H1 (cell line): ENCODE results near the gene ZBTB46. TPM values are rescaled to one million over a fixed set of nuclear protein-coding genes. Genes with fewer than 3 reads are reported as not detected.

Experiments
- CTCF ChIA-PET: fragments of 300-600 bp; sonication (Branson Sonifier 250); formaldehyde crosslinking; loops from one replicate; lab custom pipeline; 2021; ENCODE audit not compliant: partially characterized antibody; lab: Charles Lee
- POLR2A ChIA-PET: fragments of 300-600 bp; sonication (Branson Sonifier 250); formaldehyde crosslinking; loops from one replicate; lab custom pipeline; 2021; ENCODE audit warnings: inconsistent platforms; ENCODE audit not compliant: partially characterized antibody; lab: Charles Lee
- DNase-seq, 2 experiments: peaks; one replicate each; pipeline versions ENCODE4 v3.0.0 to v3.0.0-alpha.2; 2010 to 2022; ENCODE audit warnings: low spot score in 2 of 2, low read depth in 1 of 2, mixed read lengths in 1 of 2
- FAIRE-seq: peaks from 2 replicates; lab custom pipeline; 2011; peaks lifted over from hg19 to GRCh38; lab: Jason Lieb, UNC
- H2AFZ ChIP-seq: 2 replicates; pipeline ENCODE4 v1.8.1; 2012; ENCODE audit warnings: low read length, inconsistent platforms
- H2AK5ac ChIP-seq: 2 replicates; pipeline ENCODE4 v1.6.1; 2013; ENCODE audit warnings: low read depth, low read length
- H2BK120ac ChIP-seq: replicated peaks from 2 replicates; pipeline ENCODE3; 2013; ENCODE audit warnings: low read depth, low read length, inconsistent platforms
- H2BK12ac ChIP-seq: 2 replicates; pipeline ENCODE4 v1.6.1; 2013; ENCODE audit warnings: low read depth, low read length
- H2BK15ac ChIP-seq: 2 replicates; pipeline ENCODE4 v1.6.1; 2013; ENCODE audit warnings: low read length
- H2BK20ac ChIP-seq: 2 replicates; pipeline ENCODE4 v1.6.1; 2013; ENCODE audit warnings: low read length
- H2BK5ac ChIP-seq: 2 replicates; pipeline ENCODE4 v1.6.1; 2013; ENCODE audit warnings: low read depth, low read length
- H3K14ac ChIP-seq: 2 replicates; pipeline ENCODE4 v1.6.1; 2013; ENCODE audit warnings: inconsistent platforms; ENCODE audit not compliant: insufficient read length
- H3K18ac ChIP-seq: 2 replicates; pipeline ENCODE4 v1.6.1; 2013; ENCODE audit warnings: low read length; ENCODE audit errors: extremely low read depth
- H3K23ac ChIP-seq: 2 replicates; pipeline ENCODE4 v1.6.1; 2013; ENCODE audit warnings: inconsistent platforms; ENCODE audit not compliant: insufficient read length
- H3K23me2 ChIP-seq: 2 replicates; pipeline ENCODE4 v1.6.1; 2013; ENCODE audit warnings: low read depth, low read length
- H3K27ac ChIP-seq: 2 replicates; pipeline ENCODE4 v1.6.1; 2011; ENCODE audit warnings: low read depth, low read length, inconsistent platforms
- H3K27me3 ChIP-seq, 4 experiments: replicated peaks in 1 of 4; 1 replicate in 1 of 4; 2 replicates in 3 of 4; pipeline versions ENCODE4 v1.6.1 to v1.8.1; 2011 to 2013; ENCODE audit warnings: low read length in 3 of 4, mild to moderate bottlenecking in 3 of 4, inconsistent platforms in 2 of 4, mixed read lengths in 2 of 4, moderate library complexity in 1 of 4; ENCODE audit not compliant: control insufficient read depth in 3 of 4, insufficient read depth in 3 of 4; ENCODE audit errors: extremely low read depth in 1 of 4
- H3K36me3 ChIP-seq, 4 experiments: 2 replicates each; pipeline versions ENCODE4 v1.6.1 to v1.8.1; 2011 to 2013; ENCODE audit warnings: mild to moderate bottlenecking in 4 of 4, low read length in 3 of 4, moderate library complexity in 2 of 4, control low read depth in 1 of 4, inconsistent platforms in 1 of 4; ENCODE audit not compliant: insufficient read depth in 4 of 4, control insufficient read depth in 2 of 4
- H3K4ac ChIP-seq: replicated peaks from 2 replicates; pipeline ENCODE3; 2013; ENCODE audit warnings: low read length, low read depth, mixed read lengths, inconsistent platforms; ENCODE audit not compliant: insufficient read length
- H3K4me1 ChIP-seq, 4 experiments: replicated peaks in 1 of 4; 1 replicate in 1 of 4; 2 replicates in 3 of 4; pipeline versions ENCODE4 v1.6.1 to v1.8.1; 2011 to 2013; ENCODE audit warnings: low read length in 3 of 4, inconsistent platforms in 2 of 4, mixed read lengths in 1 of 4; ENCODE audit not compliant: insufficient read depth in 4 of 4, control insufficient read depth in 3 of 4
- H3K4me2 ChIP-seq, 2 experiments: 2 replicates each; pipeline versions ENCODE4 v1.6.1 to v1.8.1; 2011 to 2013; ENCODE audit warnings: low read depth in 2 of 2, low read length in 2 of 2, control low read depth in 1 of 2, inconsistent platforms in 1 of 2, mild to moderate bottlenecking in 1 of 2; ENCODE audit not compliant: insufficient read depth in 1 of 2
- H3K4me3 ChIP-seq, 4 experiments: fragments of 200-600, 300-600 bp in 1 of 4; sonication (generic), shearing (Covaris generic), sonication (Bioruptor Twin) in 1 of 4; 2 replicates each; pipeline versions ENCODE4 v1.5.1 to v1.8.1; 2011 to 2016; ENCODE audit warnings: low read length in 4 of 4, low read depth in 3 of 4, control low read depth in 2 of 4, inconsistent platforms in 2 of 4, mild to moderate bottlenecking in 2 of 4, mixed read lengths in 1 of 4, moderate library complexity in 1 of 4; ENCODE audit not compliant: insufficient read depth in 2 of 4; ENCODE audit errors: extremely low read depth in 1 of 4
- H3K56ac ChIP-seq: replicated peaks from 2 replicates; pipeline ENCODE3; 2013; ENCODE audit warnings: low read depth, mild to moderate bottlenecking, mixed read lengths, low read length, inconsistent platforms; ENCODE audit not compliant: insufficient read length
- H3K79me1 ChIP-seq: 2 replicates; pipeline ENCODE4 v1.6.1; 2013; ENCODE audit warnings: low read depth, low read length, control low read depth
- H3K79me2 ChIP-seq, 2 experiments: 2 replicates each; pipeline versions ENCODE4 v1.6.1 to v1.8.1; 2012 to 2013; ENCODE audit warnings: low read length in 2 of 2, mild to moderate bottlenecking in 2 of 2, inconsistent platforms in 1 of 2; ENCODE audit not compliant: insufficient read depth in 2 of 2, control insufficient read depth in 1 of 2
- H3K9ac ChIP-seq, 4 experiments: replicated peaks in 1 of 4; 1 replicate in 1 of 4; 2 replicates in 3 of 4; pipeline versions ENCODE4 v1.6.1 to v1.8.1; 2011 to 2013; ENCODE audit warnings: low read depth in 3 of 4, low read length in 3 of 4, control low read depth in 2 of 4, mild to moderate bottlenecking in 2 of 4, moderate library complexity in 2 of 4, inconsistent platforms in 1 of 4; ENCODE audit errors: extremely low read depth in 1 of 4
- H3K9me3 ChIP-seq, 2 experiments: 2 replicates each; pipeline versions ENCODE4 v1.6.1 to v1.8.1; 2012 to 2013; ENCODE audit warnings: mild to moderate bottlenecking in 2 of 2, moderate library complexity in 2 of 2, control low read depth in 1 of 2, inconsistent platforms in 1 of 2, low read depth in 1 of 2, low read length in 1 of 2, mixed read lengths in 1 of 2; ENCODE audit not compliant: insufficient read depth in 2 of 2
- H4K20me1 ChIP-seq, 2 experiments: replicated peaks in 1 of 2; 2 replicates each; pipeline versions ENCODE3 to v1.8.1; 2011 to 2013; ENCODE audit warnings: inconsistent platforms in 2 of 2, low read length in 2 of 2, mild to moderate bottlenecking in 1 of 2; ENCODE audit not compliant: insufficient read depth in 2 of 2, control insufficient read depth in 1 of 2
- H4K5ac ChIP-seq: 2 replicates; pipeline ENCODE4 v1.6.1; 2013; ENCODE audit warnings: low read length, low read depth, mixed read lengths, inconsistent platforms; ENCODE audit not compliant: insufficient read length
- H4K8ac ChIP-seq: 2 replicates; pipeline ENCODE4 v1.8.0; 2013; ENCODE audit warnings: mild to moderate bottlenecking, moderate library complexity, low read length, inconsistent platforms; ENCODE audit not compliant: insufficient read depth; ENCODE audit errors: extremely low read depth
- H4K91ac ChIP-seq: replicated peaks from 2 replicates; pipeline ENCODE3; 2013; ENCODE audit warnings: low read length, mixed read lengths, inconsistent platforms; ENCODE audit not compliant: insufficient read length
- ASH2L ChIP-seq: fragments of 200-600, 300-600 bp; sonication (generic); IDR thresholded peaks from one replicate; pipeline ENCODE4 v1.7.1; 2017; ENCODE audit warnings: low read length
- BCL11A ChIP-seq, 2 experiments: IDR thresholded peaks; one replicate each; pipeline ENCODE4 v1.6.1; 2011; ENCODE audit warnings: low read depth in 2 of 2, low read length in 2 of 2, mild to moderate bottlenecking in 2 of 2
- CREB1 ChIP-seq: IDR thresholded peaks from 2 replicates; pipeline ENCODE4 v1.6.1; 2012; ENCODE audit warnings: inconsistent platforms
- EP300 ChIP-seq, 2 experiments: IDR thresholded peaks; 1 replicate in 1 of 2; 2 replicates in 1 of 2; pipeline ENCODE4 v1.6.1; 2011 to 2012; ENCODE audit warnings: low read depth in 2 of 2, low read length in 2 of 2, mild to moderate bottlenecking in 2 of 2, borderline replicate concordance in 1 of 2, inconsistent platforms in 1 of 2, moderate library complexity in 1 of 2
- FOSL1 ChIP-seq: IDR thresholded peaks from 2 replicates; pipeline ENCODE4 v1.6.1; 2011; ENCODE audit warnings: mild to moderate bottlenecking, low read depth, low read length, moderate library complexity; ENCODE audit not compliant: insufficient read depth
- GABPA ChIP-seq: IDR thresholded peaks from 2 replicates; pipeline ENCODE4 v1.6.1; 2011; ENCODE audit warnings: mild to moderate bottlenecking, low read length, moderate library complexity, borderline replicate concordance; ENCODE audit not compliant: insufficient read depth
- KDM1A ChIP-seq: fragments of 200-600, 300-600 bp; sonication (generic); IDR thresholded peaks from 2 replicates; pipeline ENCODE4 v1.7.1; 2016; ENCODE audit warnings: mild to moderate bottlenecking, low read length, borderline replicate concordance
- MAX ChIP-seq: IDR thresholded peaks from 2 replicates; pipeline ENCODE4 v1.6.1; 2012; ENCODE audit warnings: inconsistent platforms
- POLR2AphosphoS5 ChIP-seq: IDR thresholded peaks from 2 replicates; pipeline ENCODE4 v1.6.1; 2011; ENCODE audit warnings: low read depth, low read length
- RBBP5 ChIP-seq: IDR thresholded peaks from 2 replicates; pipeline ENCODE4 v1.7.1; 2012; ENCODE audit warnings: low read depth, mild to moderate bottlenecking, inconsistent platforms, low read length, moderate library complexity, borderline replicate concordance
- SIRT6 ChIP-seq: IDR thresholded peaks from one replicate; pipeline ENCODE4 v1.7.1; 2012; ENCODE audit warnings: low read length, inconsistent platforms
- SP2 ChIP-seq: IDR thresholded peaks from 2 replicates; pipeline ENCODE4 v1.6.1; 2012; ENCODE audit warnings: mild to moderate bottlenecking, low read length, inconsistent platforms
- SP4 ChIP-seq: IDR thresholded peaks from 2 replicates; pipeline ENCODE4 v1.6.1; 2012; ENCODE audit warnings: low read length, inconsistent platforms
- TEAD4 ChIP-seq: IDR thresholded peaks from 2 replicates; pipeline ENCODE4 v1.6.1; 2012; ENCODE audit warnings: low read depth, low read length, inconsistent platforms, mixed read lengths
- YY1 ChIP-seq: IDR thresholded peaks from 2 replicates; pipeline ENCODE4 v1.6.1; 2011; ENCODE audit warnings: low read depth, mild to moderate bottlenecking, low read length
- WGBS, 2 experiments: shearing (Covaris generic) in 1 of 2; methylation state at CpG; one replicate each; pipeline versions ENCODE4 v1.1.6 to v1.1.7; 2013 to 2015; ENCODE audit warnings: low lambda C conversion rate in 2 of 2, mixed read lengths in 2 of 2, inconsistent platforms in 1 of 2, low coverage in 1 of 2, missing lambda C conversion rate in 1 of 2; ENCODE audit not compliant: insufficient replicate concordance in 2 of 2, insufficient coverage in 1 of 2, insufficient read length in 1 of 2; ENCODE audit errors: extremely low coverage in 1 of 2, missing lambda C conversion rate in 1 of 2; 5-methylcytosine and 5-hydroxymethylcytosine counted together
- polyA plus RNA-seq, 7 experiments: library from polyadenylated mRNA; depleted of rRNA in 3 of 7; stranded (reverse) in 5 of 7; unstranded in 2 of 7; fragments of >200 nt in 5 of 7; fragments of 200-250 nt in 2 of 7; gene quantifications; 1 replicate in 5 of 7; 2 replicates in 1 of 7; 4 replicates in 1 of 7; pipeline versions ENCODE4 v1.2.1 to v1.2.3, GENCODE V29; 2011 to 2013; ENCODE audit warnings: missing spikeins in 2 of 7, mixed read lengths in 2 of 7
- total RNA-seq: library from RNA; stranded (reverse); fragmentation: NEBNext Ultra II Directional; extraction: Animal tissue kit (Norgen Biotek cat#: 25700); gene quantifications from 2 replicates; pipeline ENCODE4 v1.2.1, GENCODE V29; 2021

ZBTB46 gene
- total and polyA plus RNA-seq, 2 of the 8 experiments (the other 6 are each of a cell fraction or from before 2014, with no cell fraction given): 6.4 to 22.4 TPM

GRCh38 chr20:63807654-63808053 lies 23.4 kb downstream of the ZBTB46 start:
- H2BK5ac ChIP-seq: no peak overlapping the region
- H3K23ac ChIP-seq: no peak overlapping the region
- no peak for FAIRE-seq
- H2BK120ac ChIP-seq: no peak overlapping the region
- no peak overlapping the region for H4K8ac ChIP-seq
- no peak overlapping the region for H3K27ac ChIP-seq
- 95% methylated on average over 23 of the region's 23 CpGs; no CpG with 5 or more reads in 1 of the 2 experiments for WGBS, 2 experiments
- no peak overlapping the region for H4K91ac ChIP-seq
- H2AFZ ChIP-seq: no peak overlapping the region
- H3K4me3 ChIP-seq: no peak overlapping the region
- no peak for DNase-seq
- H2BK12ac ChIP-seq: no peak overlapping the region
- H3K4ac ChIP-seq: no peak overlapping the region
- H3K9me3 ChIP-seq: no peaks in the 10 kb centered on the region
- H2BK20ac ChIP-seq: no peak overlapping the region
- no peak overlapping the region for H3K14ac ChIP-seq
- H2AK5ac ChIP-seq: no peak overlapping the region
- peaks cover 0 to 9% of the 10 kb centered on the region in 2 experiments for H4K20me1 ChIP-seq
- H3K4me2 ChIP-seq: no peak overlapping the region
- H3K36me3 ChIP-seq: no peaks in the 10 kb centered on the region
- peaks cover 19% of the 10 kb centered on the region for H3K79me1 ChIP-seq
- TF ChIP-seq YY1 (no peak), SP4 (no peak), CREB1 (no peak), KDM1A (no peak), MAX (no peak), EP300 (IDR thresholded peaks at IDR 0.05; ENCODE audit: borderline replicate concordance in 1 of 2, low read depth in 2 of 2, low read length in 2 of 2) (no peak), FOSL1 (no peak), BCL11A (IDR thresholded peaks at IDR 0.05; ENCODE audit: low read depth in 2 of 2, low read length in 2 of 2) (no peak), SP2 (no peak), SIRT6 (no peak), GABPA (no peak), TEAD4 (no peak), RBBP5 (no peak), ASH2L (no peak), POLR2AphosphoS5 (no peak)
- H3K18ac ChIP-seq: no peak overlapping the region
- H3K27me3 ChIP-seq: no peaks in the 10 kb centered on the region
- H3K56ac ChIP-seq: no peak overlapping the region
- H2BK15ac ChIP-seq: no peak overlapping the region
- H3K79me2 ChIP-seq: peaks cover 0 to 9% of the 10 kb centered on the region in 2 experiments; a peak in 2 of 4 replicates
- no peak overlapping the region for H4K5ac ChIP-seq
- peaks cover 0 to 4% (median 1%) of the 10 kb centered on the region in 4 experiments; a peak in 4 of 7 replicates for H3K4me1 ChIP-seq
- ChIA-PET POLR2A (interaction anchor here (0.7 to 1.1 kb wide), 2 partner anchors 11 to 79 kb away, joined by 3 to 4 read pairs; no protein-coding TSS in a partner anchor), CTCF (interaction anchor here (1.1 to 3.2 kb wide), 5 partner anchors 13 to 32 kb away, joined by 3 to 12 read pairs (median 6); no protein-coding TSS in a partner anchor)
- 0 out of 2 replicates have a peak, but pooled peaks cover 3% of the 10 kb centered on the region for H3K23me2 ChIP-seq
- H3K9ac ChIP-seq: no peak overlapping the region
